Activated naive CD4-positive, alpha-beta T cell (primary cell): Measurements from ENCODE around the gene KHK.
A peak's percentile ranks its signal among the peaks of the same experiment; 100 is the strongest.

ENCODE experiments used
- DNase-seq, 4 experiments: peaks; one replicate each; lab custom pipeline; 2025; lab: John Stamatoyannopoulos, UW

The KHK gene

GRCh38 chr2:27081984-27082772, 4.4 kb upstream of the KHK start:
- DNase-seq, result no peak

- DNase-seq, result no peak
These were observed 3.7 kb upstream of the KHK start for GRCh38 chr2:27082773-27083409.

- no peak for DNase-seq
These were observed 2.9 kb upstream of the KHK start for GRCh38 chr2:27083410-27084296.

- DNase-seq, result no peak
These were observed 2.1 kb upstream of the KHK start for GRCh38 chr2:27084297-27085061.

GRCh38 chr2:27085062-27085672, 1.4 kb upstream of the KHK start:
- no peak for DNase-seq

GRCh38 chr2:27085673-27086089, 891 bp upstream of the KHK start:
- no peak for DNase-seq

GRCh38 chr2:27086090-27086723, 365 bp upstream of the KHK start:
- DNase-seq, result peak; percentile 97 to 99 (median 98)

- DNase-seq, result no peak
These were observed 1.3 kb downstream of the KHK start for GRCh38 chr2:27087823-27088410.

- no peak for DNase-seq
These were observed 2.1 kb downstream of the KHK start for GRCh38 chr2:27088634-27089033.

GRCh38 chr2:27089111-27089954, 2.8 kb downstream of the KHK start:
- DNase-seq, result no peak

- no peak for DNase-seq
These were observed 5.4 kb downstream of the KHK start for GRCh38 chr2:27091746-27092695.

GRCh38 chr2:27092696-27093429, 6.3 kb downstream of the KHK start:
- no peak for DNase-seq

GRCh38 chr2:27093430-27094352, 7.1 kb downstream of the KHK start:
- no peak for DNase-seq

GRCh38 chr2:27094353-27094984, 7.9 kb downstream of the KHK start:
- no peak for DNase-seq

GRCh38 chr2:27095427-27095744, 8.8 kb downstream of the KHK start:
- no peak for DNase-seq
